HG03469 (cell line): ENCODE data around the gene PRDM7.
"Not testable (repeated sequence)": the region's sequence is repeated elsewhere in the genome, so short reads cannot be mapped to it uniquely, and the experiment has no call there.

Source experiments
- ATAC-seq: cut with Tn5 transposase; IDR thresholded peaks from one replicate; pipeline ENCODE4 v1.9.1; 2021; ENCODE audit warnings: mild to moderate bottlenecking, moderate library complexity, moderate number of reproducible peaks; ENCODE audit not compliant: unreplicated experiment

The PRDM7 gene

DNA sequence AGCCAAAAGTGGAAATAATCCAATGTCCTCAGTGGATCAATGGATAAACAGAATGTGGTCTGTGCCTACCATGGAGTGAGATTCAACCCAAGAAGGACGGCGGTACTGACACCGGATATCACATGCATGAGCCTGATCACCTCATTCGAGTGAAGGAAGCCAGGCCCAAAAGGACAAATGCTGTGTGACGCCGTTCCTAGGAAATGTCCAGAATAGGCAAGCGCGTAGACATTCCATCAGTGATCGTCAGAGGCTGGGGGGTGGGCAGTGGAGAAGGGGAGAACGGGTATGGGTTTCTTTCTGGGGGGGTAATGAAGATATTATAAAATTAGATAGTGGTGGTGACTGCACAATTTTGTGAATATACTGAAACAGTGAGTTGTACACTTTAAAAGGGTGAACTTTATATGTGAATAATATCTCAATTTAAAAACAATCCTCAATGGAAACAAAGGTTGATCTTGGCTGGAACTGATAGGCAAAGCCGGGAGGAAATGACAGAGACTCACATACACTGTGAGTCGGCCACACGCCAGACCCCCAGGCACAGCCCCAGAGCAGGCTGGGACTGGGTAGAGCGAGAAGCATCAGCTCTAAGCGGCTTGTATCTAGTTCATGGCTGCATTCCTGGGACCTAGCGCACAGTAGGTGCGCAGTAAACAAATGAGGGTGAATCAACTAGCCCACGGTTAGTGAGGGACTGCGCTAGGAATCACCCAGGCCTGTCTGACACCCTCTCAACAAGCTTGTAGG is 61.4 kb downstream of the PRDM7 start:
- ATAC-seq: no peak

DNA sequence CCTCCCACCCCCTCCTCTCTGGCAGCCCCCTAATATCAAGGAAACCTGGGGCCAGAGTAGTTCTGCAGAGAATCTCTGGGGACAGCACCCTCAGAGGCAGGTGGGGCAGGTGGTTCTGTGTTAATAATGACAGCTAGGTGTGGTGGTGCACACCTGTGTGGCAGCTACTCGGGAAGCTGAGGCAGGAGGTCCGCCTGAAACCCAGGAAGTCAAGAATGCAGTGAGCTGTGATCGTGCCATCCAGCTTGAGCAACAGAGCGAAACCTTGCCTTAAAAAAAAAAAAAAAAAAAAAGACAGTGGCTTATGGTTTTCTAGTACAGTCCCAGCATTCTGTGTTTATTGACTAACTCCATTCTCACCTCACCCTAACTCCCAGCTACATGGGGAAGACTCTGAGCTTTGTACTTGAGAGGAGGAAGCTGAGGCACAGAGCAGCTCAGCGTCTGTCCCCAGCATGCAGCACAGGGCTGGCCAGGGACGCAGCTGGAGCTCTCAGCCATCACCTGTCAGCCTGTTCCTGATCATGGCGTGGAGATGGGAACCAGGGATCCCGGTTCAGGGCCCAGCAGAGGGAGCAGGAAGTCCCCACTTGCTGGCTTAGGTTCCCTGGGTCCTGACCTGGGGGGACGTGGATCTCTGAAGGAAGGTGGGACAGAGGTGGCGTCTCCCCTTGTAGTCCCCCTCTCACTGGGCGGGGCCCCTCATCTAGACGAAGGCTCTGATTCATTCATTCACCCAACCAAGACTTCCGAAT is 64.0 kb downstream of the PRDM7 start:
- no peak for ATAC-seq

DNA sequence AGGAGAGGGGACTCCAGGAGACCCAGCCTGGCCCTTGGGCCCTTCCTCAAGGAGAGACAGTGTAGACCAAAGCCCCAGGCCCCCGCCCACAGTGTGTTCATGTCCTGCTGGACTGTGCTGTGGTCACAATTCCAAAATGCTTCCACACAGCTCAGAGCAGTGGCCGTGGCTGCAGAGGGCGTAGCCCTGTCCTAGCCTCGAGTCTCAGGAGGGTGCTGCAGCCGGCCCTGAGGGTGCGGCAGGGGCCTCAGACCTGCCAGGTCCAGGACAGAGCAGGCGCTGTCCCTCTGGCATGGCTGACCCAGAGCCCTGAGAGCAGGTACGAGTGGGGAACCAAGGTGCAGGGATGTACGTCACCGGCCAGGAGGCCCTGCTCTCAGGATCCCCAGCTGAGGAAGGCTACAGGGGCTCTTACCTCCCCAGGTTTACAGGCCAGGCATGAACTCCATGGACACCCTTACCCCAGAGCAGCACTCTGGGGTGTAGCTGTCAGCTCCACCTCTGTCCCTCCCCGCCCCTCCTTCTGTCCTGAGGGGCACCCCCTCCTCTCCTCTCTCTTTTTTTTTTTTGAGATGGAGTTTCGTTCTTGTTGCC is 65.1 kb downstream of the PRDM7 start:
- ATAC-seq: no peak

DNA sequence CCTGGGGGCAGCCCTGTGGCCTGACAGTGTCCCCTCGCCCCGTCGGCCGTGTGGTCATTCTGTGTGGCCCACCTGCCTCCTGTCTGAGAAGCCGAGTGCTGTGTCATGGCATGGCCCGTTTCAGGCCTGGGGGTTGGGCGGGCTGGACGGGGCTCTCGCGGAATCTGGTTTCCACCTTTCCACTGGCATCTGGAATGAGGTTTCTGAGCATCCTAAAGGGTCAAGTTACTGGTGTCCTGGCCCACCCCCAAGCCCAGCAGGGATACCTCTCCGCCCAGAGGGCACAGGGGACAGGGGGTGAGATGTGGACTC is 65.7 kb downstream of the PRDM7 start:
- no peak for ATAC-seq

DNA sequence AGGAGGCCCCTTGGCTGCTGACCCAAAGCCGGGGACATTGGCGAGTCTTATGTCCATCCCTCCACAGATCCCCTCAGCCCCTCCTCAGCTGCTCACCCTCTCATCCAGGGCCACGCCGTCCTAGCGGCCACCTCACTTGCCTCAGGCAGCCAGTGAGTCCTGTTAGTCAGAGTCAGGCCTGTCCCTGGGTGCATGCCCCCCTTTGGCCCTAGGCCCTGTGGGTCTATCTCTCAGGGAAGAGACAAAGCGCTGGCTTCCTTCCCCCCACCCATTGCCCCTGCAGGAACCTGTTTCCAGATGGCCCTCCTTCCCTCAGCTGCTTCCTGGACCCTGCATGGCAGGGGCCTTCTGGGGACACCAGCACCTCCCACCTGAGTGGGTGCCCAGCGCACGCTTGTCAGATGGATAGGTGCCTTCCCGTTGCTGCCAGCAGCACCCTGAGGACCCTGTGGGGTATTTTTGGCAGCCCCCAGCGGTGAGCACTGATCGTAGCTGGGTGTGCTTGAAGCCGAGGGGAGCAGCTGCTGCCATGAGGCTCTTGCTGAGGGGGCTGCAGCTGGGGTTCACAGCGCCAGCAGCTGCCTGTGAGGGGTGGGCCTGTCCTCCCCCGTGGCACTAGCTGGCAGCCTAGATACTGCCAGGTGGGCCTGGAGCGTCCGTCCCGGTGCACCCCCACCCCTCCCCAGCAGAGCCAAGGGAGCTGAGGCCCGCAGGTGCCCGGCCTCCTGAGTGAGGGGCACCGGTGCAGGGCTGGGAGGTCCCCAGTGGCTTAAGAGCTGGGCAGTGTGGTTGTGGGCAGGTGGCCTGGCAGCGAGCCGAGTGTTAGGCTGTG is 66.2 kb downstream of the PRDM7 start:
- no peak for ATAC-seq

DNA sequence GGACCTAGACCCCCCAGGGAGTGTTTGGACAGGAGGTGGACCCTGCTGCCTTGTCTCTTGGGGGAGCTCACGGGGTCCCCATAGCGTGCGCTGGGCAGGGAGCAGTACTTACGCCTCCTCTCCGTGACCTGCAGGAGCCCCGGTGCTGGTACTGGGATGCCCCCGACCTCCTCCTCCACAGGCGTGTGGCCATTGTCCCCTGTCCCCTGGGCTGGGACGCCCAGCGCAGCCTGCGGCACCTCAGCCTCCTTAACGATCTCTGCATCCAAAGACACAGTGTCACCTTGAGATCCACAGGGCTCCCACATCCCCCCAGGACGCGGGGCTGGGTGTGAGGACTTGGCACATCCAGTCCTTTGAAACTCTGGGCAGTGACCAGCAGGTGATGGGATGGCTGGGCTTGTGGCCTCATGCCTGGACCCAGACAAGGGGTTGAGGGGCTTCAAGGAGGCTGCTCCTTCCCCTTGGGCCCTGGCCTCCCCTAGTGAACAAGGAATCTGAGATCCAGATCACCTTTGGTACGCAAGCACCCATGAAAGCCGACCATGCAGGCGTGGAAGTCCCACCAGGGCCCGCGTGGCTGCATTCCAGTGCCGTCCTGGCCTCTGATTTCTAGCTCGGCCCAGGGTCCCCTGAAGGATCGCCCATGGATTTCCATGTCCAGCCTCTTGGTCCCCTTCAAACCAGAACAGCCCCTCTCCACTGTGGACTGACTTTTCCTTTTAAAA is 67.8 kb downstream of the PRDM7 start:
- ATAC-seq: no peak

DNA sequence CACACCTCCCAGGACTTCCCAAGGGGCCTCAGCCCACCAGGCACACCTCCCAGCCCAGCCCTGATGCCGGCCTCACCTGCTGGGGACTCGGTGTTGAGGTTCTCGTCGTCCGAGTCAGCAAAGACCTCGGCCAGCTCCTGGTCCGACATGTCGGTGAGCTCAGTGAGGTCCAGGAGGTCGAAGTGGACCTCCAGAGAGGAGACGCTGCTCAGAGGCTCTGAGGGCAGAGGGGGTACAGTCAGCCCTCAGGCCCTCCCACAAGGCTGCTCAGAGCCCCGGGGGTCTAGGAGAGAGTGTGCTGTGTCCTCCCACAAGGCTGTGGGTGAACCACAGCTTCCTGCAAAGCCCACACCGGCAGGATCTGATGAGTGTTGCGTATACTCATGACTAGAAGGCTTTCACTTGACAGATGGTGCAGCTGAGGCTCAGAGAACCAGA is 68.4 kb downstream of the PRDM7 start:
- ATAC-seq: no peak

DNA sequence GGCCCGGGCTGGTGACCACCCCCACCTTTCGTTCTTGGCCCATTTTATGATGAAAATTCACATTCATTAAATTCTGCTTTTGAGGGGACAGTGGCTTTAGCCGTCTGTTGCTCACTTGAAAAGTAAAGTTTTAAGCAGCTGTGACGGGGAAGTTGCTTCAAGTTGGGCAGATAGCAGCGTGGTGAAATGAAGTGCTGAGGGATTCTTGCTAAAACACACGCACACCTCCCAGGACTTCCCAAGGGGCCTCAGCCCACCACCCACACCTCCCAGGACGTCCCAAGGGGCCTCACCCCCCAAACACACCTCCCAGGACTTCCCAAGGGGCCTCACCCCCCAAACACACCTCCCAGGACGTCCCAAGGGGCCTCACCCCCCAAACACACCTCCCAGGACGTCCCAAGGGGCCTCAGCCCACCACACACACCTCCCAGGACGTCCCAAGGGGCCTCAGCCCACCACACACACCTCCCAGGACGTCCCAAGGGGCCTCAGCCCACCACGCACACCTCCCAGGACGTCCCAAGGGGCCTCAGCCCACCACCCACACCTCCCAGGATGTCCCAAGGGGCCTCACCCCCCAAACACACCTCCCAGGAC is 69.4 kb downstream of the PRDM7 start:
- ATAC-seq: not testable (repeated sequence)

DNA sequence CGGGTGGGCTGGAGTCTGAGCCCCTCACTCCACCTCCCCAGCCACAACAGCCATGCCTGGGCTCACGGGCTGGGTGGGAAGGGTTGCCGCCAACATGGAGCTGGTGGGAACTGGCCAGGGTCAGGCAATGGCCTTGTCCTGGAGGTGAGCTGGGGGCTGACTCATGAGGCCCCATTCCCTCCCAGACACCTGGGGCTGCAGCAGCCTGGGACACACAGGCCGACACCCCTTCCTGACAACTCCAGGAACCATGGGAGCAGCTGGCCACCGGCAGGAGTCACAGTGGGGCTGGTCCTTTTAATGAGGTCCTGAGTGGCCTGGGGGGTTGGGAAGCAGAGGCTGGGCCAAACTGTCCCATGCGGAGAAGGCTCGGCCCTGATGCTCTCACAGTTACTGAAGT is 70.1 kb downstream of the PRDM7 start:
- ATAC-seq: no peak
